COR-L47 (cell line): ENCODE results near the gene WDR27.
A peak's percentile ranks its signal among the peaks of the same experiment; 100 is the strongest.
"Not testable (repeated sequence)": the region's sequence is repeated elsewhere in the genome, so short reads cannot be mapped to it uniquely, and the experiment has no call there.

ENCODE experiments used
- DNase-seq: peaks from one replicate; lab custom pipeline; 2025; lab: John Stamatoyannopoulos, UW

The WDR27 gene

GRCh38 chr6:169661391-169661756, 40.5 kb downstream of the WDR27 start:
- no peak for DNase-seq

DNA sequence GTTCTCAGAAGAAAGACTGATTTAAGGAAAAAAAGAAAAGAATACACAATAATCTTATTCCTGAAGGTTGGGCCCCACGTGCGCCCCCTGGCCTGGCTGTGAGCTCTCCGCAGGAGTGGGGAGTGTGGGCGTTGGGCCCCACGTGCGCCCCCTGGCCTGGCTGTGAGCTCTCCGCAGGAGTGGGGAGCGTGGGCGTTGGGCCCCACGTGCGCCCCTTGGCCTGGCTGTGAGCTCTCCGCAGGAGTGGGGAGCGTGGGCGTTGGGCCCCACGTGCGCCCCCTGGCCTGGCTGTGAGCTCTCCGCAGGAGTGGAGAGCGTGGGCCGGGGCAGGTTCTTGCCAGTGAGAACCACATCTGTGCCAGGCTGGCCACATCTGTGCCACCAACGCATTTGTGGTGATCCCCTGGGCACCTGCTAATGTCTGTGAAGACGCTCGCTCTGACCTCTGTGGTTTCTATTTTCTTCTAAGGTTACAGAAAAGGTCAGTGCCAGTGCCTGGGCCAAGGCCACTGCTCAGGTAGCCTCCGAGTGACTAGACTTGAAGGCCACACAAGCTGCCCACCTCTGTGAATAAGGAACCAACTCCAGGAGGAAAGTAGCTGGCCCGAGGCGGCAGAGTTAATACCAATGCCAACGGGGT, 41.0 kb downstream of the WDR27 start:
- DNase-seq: no peak

DNA sequence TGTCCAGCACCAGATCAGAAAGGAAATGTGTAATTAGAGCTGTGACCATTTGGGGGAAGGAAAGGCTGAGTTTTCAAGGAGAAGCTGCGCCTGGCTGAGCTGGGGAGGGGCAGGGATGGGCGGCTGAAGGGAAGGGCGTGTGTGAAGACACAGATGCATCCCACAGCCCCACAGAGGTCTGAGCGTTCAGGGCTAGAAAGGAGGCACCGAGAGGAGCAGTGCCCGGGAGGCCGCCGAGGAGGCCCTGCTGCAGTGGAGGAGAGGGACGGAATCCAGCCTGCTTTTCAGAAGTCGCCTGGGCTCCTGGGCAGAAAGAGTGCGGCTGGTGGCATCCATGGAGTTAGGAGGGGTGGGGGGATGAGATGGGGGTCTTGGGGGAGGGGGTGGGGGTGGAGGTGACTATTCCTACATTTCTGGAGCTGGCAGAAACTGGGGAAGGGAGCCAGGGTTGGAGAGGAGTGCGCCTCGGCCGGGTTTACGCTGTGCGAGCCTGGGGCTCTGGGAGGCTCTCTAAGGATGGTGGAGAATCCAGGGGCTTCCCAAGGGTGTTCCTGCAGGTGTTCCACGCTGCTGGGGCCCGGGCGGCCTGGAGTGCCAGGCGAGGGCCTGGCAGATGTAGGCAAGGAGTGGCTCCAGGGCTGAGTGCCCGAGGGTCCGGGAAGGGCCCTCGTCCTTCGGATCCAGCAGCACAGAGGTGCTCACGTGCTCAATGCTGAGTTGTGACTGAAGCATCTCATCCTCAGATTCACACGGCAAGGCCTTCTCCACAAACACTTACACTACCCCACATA, 41.8 kb downstream of the WDR27 start:
- no peak for DNase-seq

DNA sequence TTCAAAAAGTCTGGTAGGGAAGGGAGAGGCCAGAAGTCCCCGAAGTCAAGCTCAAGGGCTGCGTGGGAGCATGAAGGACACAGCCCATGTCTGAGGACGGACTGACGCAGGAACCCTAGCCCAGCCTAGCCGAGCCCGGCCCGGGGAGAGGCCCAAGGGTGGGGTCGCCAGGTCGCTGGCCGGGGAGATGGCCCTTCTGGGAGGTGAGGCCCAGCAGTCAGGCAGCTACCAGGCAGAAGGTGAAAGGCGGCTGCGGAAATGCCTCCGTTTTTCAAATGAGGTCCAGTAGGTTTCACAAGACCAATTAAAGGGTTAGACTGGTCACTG, 44.6 kb downstream of the WDR27 start:
- DNase-seq: no peak

DNA sequence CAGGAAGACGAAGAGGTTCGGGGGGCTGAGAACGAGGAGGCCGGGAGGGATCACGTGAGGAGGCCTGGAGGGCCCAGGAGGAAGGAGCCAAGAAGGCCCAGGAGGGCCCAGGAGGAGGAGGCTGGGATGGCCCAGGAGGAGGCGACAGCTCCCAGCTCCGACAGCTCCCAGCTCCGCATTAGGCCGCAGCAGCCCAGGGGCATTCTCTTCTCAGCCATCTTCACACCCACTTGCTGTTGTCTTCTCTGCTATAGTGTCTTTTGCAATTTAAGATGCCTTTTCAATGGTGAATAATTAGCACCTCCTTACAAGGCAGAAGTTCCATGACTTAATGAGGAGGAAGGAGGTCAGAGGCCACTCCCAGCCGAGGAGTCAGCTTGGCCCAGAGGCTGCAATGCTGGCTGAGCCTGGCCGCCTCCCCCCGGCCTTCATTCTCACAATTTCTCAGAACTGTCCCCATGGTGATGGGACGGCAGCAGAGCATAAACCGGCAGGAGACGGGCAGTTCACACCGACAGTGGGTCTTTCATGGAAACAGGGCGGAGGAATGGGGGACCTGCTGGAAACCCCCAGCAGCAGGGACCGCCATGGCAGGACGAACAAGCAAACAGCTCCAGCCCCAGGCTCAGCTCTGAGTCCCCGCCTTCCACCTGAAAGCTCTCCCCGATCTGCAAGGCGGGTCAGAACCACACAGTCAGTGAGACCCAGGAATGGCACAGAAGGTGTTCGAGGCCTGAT, 45.1 kb downstream of the WDR27 start:
- DNase-seq: no peak

GRCh38 chr6:169654598-169655391, 47.0 kb downstream of the WDR27 start:
- DNase-seq: peak; percentile 74

GRCh38 chr6:169653691-169654090, 48.1 kb downstream of the WDR27 start:
- DNase-seq: no peak

DNA sequence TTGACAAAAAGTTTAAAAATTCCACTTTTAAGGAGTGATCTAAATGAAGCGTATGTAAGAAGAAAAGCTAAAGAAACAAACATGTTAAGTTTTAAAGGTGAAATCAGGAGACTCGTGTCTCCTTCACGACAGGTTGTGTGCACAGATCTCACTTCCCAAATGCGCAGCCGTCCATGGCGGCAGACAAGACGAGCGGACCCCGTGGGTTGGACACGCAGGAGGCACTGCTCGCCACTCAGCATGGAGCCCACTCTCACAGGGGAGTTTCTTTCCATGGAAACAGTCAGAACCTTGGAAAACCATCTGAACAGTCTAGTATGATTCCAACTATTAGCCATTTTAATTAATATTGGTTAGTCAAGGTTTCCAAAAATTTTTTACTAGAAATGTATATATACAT, 48.9 kb downstream of the WDR27 start:
- DNase-seq: no peak

DNA sequence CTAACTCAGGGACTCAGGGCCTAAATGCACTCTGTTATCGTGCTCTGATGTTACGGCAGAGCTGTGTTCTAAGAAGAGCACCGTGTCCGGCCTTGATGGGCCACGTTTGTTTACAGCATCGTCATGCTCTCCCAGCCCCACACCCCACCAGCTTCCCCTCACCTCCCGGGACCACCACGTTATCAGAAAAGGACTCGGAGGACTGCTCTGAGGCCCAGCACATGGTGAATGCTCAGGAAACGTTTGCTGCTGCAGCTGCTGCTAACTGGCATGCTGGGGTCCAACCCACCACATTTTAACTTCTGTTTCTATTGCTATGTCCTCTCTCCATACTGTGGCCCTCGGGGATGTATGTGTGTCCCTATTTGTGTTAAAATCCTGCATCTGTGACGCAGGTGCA, 50.3 kb downstream of the WDR27 start:
- no peak for DNase-seq

DNA sequence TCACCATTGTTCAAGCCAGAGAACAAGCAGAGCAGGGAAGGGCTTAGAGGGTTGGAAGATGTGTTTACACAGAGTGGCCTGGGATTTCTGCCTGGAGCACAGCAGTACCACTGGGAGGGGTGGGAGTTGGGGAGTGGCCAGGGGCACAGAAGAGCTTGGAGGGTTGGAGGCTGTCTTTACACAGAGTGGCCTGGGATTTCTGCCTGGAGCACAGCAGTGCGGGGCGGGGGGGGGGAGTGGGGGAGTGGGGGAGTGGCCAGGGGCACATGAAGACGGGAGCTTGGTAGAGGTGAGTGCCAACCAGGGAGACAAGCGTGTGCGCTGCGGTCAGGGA, 50.9 kb downstream of the WDR27 start:
- DNase-seq: no peak

DNA sequence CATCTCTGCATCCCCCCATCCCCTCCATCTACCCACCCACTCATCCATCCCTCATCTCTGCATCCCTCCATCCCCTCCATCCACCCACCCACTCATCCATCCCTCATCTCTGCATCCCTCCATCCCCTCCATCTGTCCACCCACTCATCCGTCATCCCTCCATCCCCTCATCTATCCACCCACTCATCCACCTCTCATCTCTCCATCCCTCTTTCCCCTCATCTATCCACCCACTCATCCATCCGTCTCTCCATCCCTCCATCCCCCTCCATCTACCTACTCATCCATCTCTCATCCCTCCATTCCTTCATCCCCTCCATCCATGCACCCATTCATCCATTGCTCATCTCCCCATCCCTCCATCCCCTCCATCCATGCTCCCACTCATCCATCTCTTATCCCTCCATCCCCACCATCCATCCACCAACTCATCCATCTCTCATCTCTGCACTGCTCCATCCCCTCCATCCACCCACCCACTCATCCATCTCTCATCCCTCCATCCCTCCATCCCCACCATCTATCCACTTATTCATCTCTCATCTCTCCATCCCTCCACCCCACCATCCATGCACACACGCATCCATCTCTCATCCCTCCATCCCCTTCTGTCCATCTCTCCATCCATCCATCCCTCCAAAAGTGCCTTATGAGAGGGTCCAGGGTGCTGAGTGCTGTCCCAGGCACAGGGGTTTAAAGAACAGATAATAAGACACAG, 51.4 kb downstream of the WDR27 start:
- DNase-seq: no peak

DNA sequence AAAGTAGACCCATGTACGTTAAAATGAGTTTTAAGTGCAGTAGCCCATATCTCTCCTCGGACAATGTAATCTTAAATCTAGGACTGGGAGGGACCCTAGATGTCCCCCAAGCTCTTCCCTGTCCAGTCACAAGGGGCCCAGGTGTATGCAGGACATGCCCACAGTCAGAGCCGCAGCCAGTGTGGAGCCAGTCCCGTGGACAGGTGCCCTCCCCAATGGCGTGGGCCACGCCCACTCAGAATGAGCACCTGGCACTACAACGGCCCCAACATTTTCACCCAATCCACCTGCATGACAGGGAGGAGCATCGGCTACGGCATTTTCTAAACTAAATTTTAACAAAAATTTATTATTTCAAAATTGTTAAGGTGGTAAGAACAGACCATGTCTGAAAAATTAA, 53.2 kb downstream of the WDR27 start:
- no peak for DNase-seq

GRCh38 chr6:169648092-169648491, 53.7 kb downstream of the WDR27 start:
- DNase-seq: no peak

- DNase-seq: no peak
Observed at GRCh38 chr6:169647637-169648036, 54.2 kb downstream of the WDR27 start.

- no peak for DNase-seq
Observed at GRCh38 chr6:169646906-169647567, 54.8 kb downstream of the WDR27 start.

DNA sequence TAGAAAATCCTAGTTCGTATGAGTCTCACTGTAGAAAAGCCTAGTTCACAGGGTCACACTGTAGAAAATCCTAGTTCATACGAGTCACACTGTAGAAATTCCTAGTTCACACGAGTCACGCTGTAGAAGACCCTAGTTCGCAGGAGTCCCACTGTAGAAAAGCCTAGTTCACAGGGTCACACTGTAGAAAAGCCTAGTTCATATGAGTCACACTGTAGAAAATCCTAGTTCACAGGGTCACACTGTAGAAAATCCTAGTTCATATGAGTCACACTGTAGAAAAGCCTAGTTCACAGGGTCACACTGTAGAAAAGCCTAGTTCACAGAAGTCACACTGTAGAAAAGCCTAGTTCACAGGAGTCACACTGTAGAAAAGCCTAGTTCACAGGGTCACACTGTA, 56.4 kb downstream of the WDR27 start:
- DNase-seq: not testable (repeated sequence)

GRCh38 chr6:169643521-169643920, 58.3 kb downstream of the WDR27 start:
- DNase-seq: no peak

DNA sequence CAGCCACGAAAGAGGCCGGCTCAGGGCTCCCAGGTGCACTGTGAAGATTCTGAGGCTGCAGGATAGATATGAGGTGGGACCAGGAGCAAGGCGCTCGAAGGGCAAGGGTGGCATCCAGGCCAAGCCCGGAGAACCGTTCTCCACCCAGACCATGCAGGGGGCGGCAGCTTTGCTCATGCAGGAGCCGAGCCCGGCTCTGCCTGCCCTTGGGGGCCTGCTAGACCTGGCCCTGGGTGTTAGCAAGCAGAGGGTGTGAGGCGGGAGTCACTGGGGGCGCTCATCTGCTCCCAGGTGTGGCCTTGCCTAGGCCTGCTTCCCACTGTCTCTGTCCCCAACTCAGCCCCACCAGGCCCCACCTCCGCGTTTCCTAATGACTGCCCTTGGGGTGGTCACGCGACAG, 59.4 kb downstream of the WDR27 start:
- DNase-seq: no peak

DNA sequence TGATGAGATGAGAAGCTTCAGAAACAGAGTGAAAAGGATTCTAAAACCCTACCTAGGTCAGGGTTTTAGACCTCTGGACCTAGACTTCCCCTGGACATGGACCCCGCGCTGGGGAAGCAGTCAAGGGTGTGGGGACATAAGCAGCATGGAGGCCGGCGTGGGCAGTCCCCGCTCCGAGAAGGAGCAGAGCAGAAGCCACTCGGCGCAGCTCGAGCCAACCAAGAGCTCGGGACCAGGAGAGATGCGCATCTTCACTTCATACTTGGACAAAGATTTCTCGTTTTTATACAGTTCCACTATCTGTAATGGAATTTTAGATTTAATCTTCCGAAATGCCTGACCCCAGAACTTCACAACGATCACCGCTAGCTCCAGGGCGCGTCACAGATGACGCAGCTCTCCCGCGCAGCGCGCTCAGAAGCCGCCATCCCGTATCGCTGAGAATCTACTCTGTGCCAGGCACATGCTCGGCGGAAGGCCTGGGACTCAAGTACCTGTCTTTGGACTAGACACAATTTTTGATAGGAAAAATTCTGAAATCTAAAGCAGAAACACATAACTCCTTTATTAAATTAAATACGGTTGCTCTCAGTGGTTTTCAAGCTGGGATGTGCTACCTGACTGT, 60.3 kb downstream of the WDR27 start:
- no peak for DNase-seq

DNA sequence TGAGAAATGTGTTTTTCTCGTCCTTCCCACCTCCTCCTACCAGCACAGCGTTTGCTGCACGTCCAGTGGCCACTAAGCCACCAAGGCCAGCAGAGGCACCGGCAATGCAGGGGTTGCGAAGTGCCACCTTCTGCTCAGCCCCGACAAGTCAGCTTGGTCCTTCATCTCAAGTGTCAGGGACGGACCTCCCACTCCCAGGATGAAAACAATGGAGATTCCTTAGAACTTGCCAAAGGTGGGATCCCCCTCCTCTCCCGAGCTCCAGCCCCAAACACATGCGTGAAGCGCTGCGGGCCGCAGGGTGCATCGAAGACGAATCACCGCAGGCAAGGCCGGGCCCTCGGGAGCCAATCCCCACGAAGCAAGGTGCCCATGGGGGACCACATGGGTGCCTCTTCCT, 60.8 kb downstream of the WDR27 start:
- no peak for DNase-seq

DNA sequence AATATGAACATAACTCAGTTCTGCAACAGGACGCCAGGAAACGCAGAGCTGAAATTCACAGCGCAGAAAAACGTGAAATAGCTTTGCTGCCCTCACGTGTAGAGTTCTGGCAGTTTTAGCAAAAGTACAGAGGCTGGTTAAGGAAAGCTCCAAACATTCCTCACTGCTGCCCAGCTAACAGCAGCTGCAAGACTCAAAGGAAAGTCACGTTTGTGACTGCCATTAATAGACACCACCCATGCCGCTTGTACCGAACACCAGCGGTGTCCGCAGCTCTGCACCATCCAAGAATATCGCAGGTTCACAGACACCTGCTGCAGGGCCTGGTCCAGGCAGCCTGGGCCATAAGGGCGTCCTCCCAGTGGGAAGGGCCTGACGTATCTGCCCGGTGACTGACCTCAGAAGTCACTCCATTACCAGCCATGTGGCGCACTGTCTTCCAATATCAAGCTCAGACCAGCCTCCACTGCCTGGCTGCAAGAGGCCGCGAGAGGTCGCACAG, 61.4 kb downstream of the WDR27 start:
- no peak for DNase-seq
